ENCODE results near the gene CHI3L2. TPM values are rescaled to one million over a fixed set of nuclear protein-coding genes. Genes with fewer than 3 reads are reported as not detected.

CHI3L2 gene
- total RNA-seq, 3 donors from 2014 or later (not counting 1 experiment from before 2014, with no cell fraction given), result 13.5 to 21.1 (median 17.0) TPM

DNA sequence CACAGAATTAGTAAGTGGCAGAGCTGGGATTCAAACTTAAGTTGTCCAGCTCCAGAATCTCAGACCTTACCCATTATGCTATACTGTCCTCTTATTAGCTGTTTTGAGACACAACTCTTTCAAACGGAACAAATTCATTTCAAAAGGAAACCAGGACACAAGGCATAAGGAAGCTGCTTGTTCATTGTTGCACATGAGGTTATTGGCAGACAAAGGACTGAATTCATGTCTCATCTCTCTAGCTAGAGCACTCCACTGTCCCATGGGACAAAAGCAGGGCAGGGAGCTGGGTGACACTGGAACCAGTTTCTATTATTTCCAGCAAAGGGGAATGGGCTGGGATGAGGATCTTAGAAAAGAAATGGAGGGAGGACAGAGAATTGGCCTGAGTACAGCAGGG, 26.4 kb downstream of the CHI3L2 start:
- WGBS (ENCODE audit: insufficient coverage), result 95% methylated on average over 1 of the region's 1 CpG
- intact Hi-C loops (cut with micrococcal nuclease), result no loop called here

GRCh38 chr1:111256988-111257658, 29.6 kb downstream of the CHI3L2 start:
- Histone ChIP-seq H3K27me3 (ENCODE audit: control insufficient read depth, insufficient read depth, low read length) (no peaks in the 10 kb centered on the region), H3K9me3 (ENCODE audit: control insufficient read depth, insufficient read depth, low read length) (no peaks in the 10 kb centered on the region), H3K36me3 (ENCODE audit: control insufficient read depth, insufficient read depth, low read length) (no peaks in the 10 kb centered on the region), H3K27ac (ENCODE audit: low read length) (no peak overlapping the region), H3K4me3 (ENCODE audit: low read length) (no peak overlapping the region), H3K4me1 (ENCODE audit: control insufficient read depth, insufficient read depth, low read length) (no peaks in the 10 kb centered on the region)
- peaks cover under 1 to 2% of the 10 kb centered on the region in 2 donors for H3K4me1 Mint-ChIP-seq
- H3K4me3 Mint-ChIP-seq, result no peak overlapping the region
- H3K9me3 Mint-ChIP-seq, result no peaks in the 10 kb centered on the region
- intact Hi-C loops (cut with micrococcal nuclease), result no loop called here
- no peak for DNase-seq
- 89% methylated on average over 8 of the region's 8 CpGs for WGBS (ENCODE audit: insufficient coverage)
- no peak for ATAC-seq
- H3K36me3 Mint-ChIP-seq, result no peaks in the 10 kb centered on the region
- no peak overlapping the region for H3K27ac Mint-ChIP-seq
- TF ChIP-seq CTCF (IDR thresholded peaks at IDR 0.05), result no peak
- H3K27me3 Mint-ChIP-seq (ENCODE audit: low read depth in 2 of 2), result peaks cover 2 to 5% of the 10 kb centered on the region in 2 donors

More for the DNA sequence above, 26.4 kb downstream of the CHI3L2 start:
- Mint-ChIP-seq H3K27ac (no peak overlapping the region), H3K9me3 (no peaks in the 10 kb centered on the region), H3K4me3 (no peak overlapping the region), H3K4me1 (peaks cover 11 to 18% of the 10 kb centered on the region in 2 donors), H3K36me3 (no peaks in the 10 kb centered on the region), H3K27me3 (ENCODE audit: low read depth in 2 of 2) (peaks cover 0 to 2% of the 10 kb centered on the region in 2 donors)
- Histone ChIP-seq H3K27me3 (ENCODE audit: control insufficient read depth, insufficient read depth, low read length) (no peaks in the 10 kb centered on the region), H3K4me1 (ENCODE audit: control insufficient read depth, insufficient read depth, low read length) (peaks cover 9% of the 10 kb centered on the region), H3K36me3 (ENCODE audit: control insufficient read depth, insufficient read depth, low read length) (no peaks in the 10 kb centered on the region), H3K27ac (ENCODE audit: low read length) (no peak overlapping the region), H3K9me3 (ENCODE audit: control insufficient read depth, insufficient read depth, low read length) (no peaks in the 10 kb centered on the region), H3K4me3 (ENCODE audit: low read length) (no peak overlapping the region)
- ATAC-seq (no peak), DNase-seq (no peak)
- no peak for TF ChIP-seq CTCF (IDR thresholded peaks at IDR 0.05)

GRCh38 chr1:111267801-111268508, 40.4 kb downstream of the CHI3L2 start:
- Mint-ChIP-seq H3K9me3 (peaks cover 0 to 11% of the 10 kb centered on the region in 2 donors), H3K4me1 (peaks cover 11 to 12% of the 10 kb centered on the region in 2 donors), H3K27ac (no peak overlapping the region), H3K4me3 (no peak overlapping the region), H3K27me3 (ENCODE audit: low read depth in 2 of 2) (peaks cover 55 to 74% of the 10 kb centered on the region in 2 donors), H3K36me3 (peaks cover 22% of the 10 kb centered on the region)
- WGBS (ENCODE audit: insufficient coverage), result 93% methylated on average over 4 of the region's 4 CpGs
- H3K4me1 ChIP-seq (ENCODE audit: control insufficient read depth, insufficient read depth, low read length), result peaks cover 14% of the 10 kb centered on the region
- DNase-seq (no peak), ATAC-seq (no peak)
- H3K4me3 ChIP-seq (ENCODE audit: low read length), result no peak overlapping the region
- no peaks in the 10 kb centered on the region for H3K36me3 ChIP-seq (ENCODE audit: control insufficient read depth, insufficient read depth, low read length)
- no peak for TF ChIP-seq CTCF (IDR thresholded peaks at IDR 0.05)
- H3K27ac ChIP-seq (ENCODE audit: low read length), result no peak overlapping the region
- H3K27me3 ChIP-seq (ENCODE audit: control insufficient read depth, insufficient read depth, low read length), result peaks cover 25% of the 10 kb centered on the region
- intact Hi-C loops (cut with micrococcal nuclease), result no loop called here
- H3K9me3 ChIP-seq (ENCODE audit: control insufficient read depth, insufficient read depth, low read length), result peaks cover 3% of the 10 kb centered on the region

Measured in natural killer cell (primary cell).